ENCODE results near the gene TAF1C.

DNA sequence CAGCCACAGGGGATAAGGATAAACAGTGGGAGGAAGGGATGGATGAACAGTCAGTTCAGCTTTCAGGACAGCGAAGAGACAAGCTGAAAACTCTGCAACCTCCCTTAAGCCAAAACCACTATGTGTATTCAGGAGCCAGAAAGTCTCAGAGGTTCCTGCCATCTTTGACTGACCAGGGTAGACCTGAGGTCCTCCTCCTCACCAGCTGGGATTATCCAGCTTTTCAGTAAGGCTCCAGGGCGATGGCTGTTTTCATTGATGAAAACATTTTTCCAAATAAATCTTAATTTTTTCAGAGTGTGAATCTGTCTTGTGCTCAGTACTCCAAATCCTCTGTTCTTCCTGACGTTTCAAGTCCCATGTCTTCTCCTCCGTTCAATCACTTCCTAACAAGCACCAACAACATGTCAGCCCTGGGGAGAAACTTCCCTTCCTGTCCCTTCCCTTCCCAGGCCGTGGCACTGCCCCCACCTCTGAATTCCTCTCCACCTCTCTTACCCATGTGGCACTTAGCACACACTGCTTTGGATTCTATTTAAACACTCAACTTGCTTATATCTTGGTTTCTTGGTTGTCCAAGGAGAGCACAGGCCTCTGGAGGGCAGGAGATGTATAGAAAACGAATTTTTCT, 47.1 kb downstream of the TAF1C start:
- TF ChIP-seq BRCA1 (IDR thresholded peaks at IDR 0.05; ENCODE audit: low read depth, low read length) (no peak), ESRRA (IDR thresholded peaks at IDR 0.05; ENCODE audit: low read length) (no peak), SMAD1 (IDR thresholded peaks at IDR 0.05; ENCODE audit: low read depth, partially characterized antibody) (no peak), TBL1XR1 (IDR thresholded peaks at IDR 0.05; ENCODE audit: low read depth, low read length) (no peak), EZH2 (IDR thresholded peaks at IDR 0.05; ENCODE audit: borderline replicate concordance, control insufficient read depth, low read depth, low read length) (no peak), EP300 (IDR thresholded peaks at IDR 0.05; ENCODE audit: borderline replicate concordance in 1 of 2, control insufficient read depth in 1 of 2, low read depth in 2 of 2, low read length in 2 of 2) (no peak), POLR2AphosphoS5 (IDR thresholded peaks at IDR 0.05; ENCODE audit: low read length) (no peak), KDM1A (IDR thresholded peaks at IDR 0.05; ENCODE audit: borderline replicate concordance) (no peak), MXI1 (IDR thresholded peaks at IDR 0.05; ENCODE audit: low read depth, low read length) (no peak), HDAC6 (IDR thresholded peaks at IDR 0.05; ENCODE audit: unreplicated experiment) (no peak)
- TF ChIP-seq, protein P1, sequence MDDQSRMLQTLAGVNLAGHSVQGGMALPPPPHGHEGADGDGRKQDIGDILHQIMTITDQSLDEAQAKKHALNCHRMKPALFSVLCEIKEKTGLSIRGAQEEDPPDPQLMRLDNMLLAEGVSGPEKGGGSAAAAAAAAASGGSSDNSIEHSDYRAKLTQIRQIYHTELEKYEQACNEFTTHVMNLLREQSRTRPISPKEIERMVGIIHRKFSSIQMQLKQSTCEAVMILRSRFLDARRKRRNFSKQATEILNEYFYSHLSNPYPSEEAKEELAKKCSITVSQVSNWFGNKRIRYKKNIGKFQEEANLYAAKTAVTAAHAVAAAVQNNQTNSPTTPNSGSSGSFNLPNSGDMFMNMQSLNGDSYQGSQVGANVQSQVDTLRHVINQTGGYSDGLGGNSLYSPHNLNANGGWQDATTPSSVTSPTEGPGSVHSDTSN (IDR thresholded peaks at IDR 0.05; ENCODE audit: insufficient replicate concordance, low read depth, low read length): no peak
